K562 (cell line): Measurements from ENCODE around the gene SRPRA.

Experiments
- FIP1L1 ChIP-seq: fragments of 200-400 bp; formaldehyde crosslinking; IDR thresholded peaks from 2 replicates; pipeline ENCODE4 v1.6.1; 2018; ENCODE audit warnings: mild to moderate bottlenecking, low read depth, low read length; ENCODE audit not compliant: poor library complexity, severe bottlenecking
- TAF1 ChIP-seq: IDR thresholded peaks from 2 replicates; pipeline ENCODE4 v1.6.1; 2011; ENCODE audit warnings: mild to moderate bottlenecking, low read length, moderate library complexity; ENCODE audit not compliant: insufficient read depth, control insufficient read depth, severe bottlenecking; ENCODE audit errors: extremely low read depth

GRCh38 chr11:126229858-126230540 is 38.7 kb downstream of the SRPRA start:
- TF ChIP-seq FIP1L1 (no peak), TAF1 (no peak)
